Upper lobe of left lung (tissue), 4 donors: ENCODE results near the gene ADGB.

Source experiments
- CTCF ChIP-seq, 6 experiments: fragments of 450-650 bp in 4 of 6; fragments of 200-600 bp in 2 of 6; sonication (generic) in 2 of 6; IDR thresholded peaks; one replicate each; pipeline ENCODE4 v1.5.1; 2016 to 2019; ENCODE audit warnings: antibody characterized with exemption in 6 of 6
- POLR2A ChIP-seq, 4 donors: fragments of 450-650 bp; IDR thresholded peaks; one replicate each; pipeline ENCODE4 v1.5.1; 2016 to 2017; ENCODE audit warnings: antibody characterized with exemption in 4 of 4, mild to moderate bottlenecking in 2 of 4

GRCh38 chr6:146697921-146698320, 99.1 kb downstream of the ADGB start:
- TF ChIP-seq CTCF (IDR thresholded peaks at IDR 0.05) (no peak), POLR2A (IDR thresholded peaks at IDR 0.05) (no peak)
